HG02678 (cell line): ENCODE results near the gene C11orf21.

Experiments used
- ATAC-seq: cut with Tn5 transposase; IDR thresholded peaks from one replicate; pipeline ENCODE4 v1.9.1; 2021; ENCODE audit warnings: mild to moderate bottlenecking, moderate library complexity; ENCODE audit not compliant: unreplicated experiment

C11orf21 gene

DNA sequence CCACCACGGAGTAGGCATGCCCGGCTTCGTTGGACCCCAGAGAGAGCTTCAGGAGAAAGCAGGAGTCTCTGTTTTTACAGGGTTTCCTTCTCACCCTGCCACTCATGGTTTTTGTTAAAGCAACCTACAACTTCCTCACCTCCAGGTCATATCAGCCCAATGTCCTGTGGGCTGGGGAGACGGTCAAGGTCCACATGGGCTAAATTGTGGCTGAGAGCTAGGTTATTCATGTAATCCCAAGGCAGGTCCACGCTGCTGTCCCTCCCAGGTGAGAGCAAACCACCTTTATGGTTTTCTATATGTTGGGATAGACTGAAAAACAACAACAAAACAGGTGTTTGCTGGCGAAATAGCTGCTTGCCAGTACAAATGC is 19.6 kb upstream of the C11orf21 start:
- ATAC-seq, result no peak

DNA sequence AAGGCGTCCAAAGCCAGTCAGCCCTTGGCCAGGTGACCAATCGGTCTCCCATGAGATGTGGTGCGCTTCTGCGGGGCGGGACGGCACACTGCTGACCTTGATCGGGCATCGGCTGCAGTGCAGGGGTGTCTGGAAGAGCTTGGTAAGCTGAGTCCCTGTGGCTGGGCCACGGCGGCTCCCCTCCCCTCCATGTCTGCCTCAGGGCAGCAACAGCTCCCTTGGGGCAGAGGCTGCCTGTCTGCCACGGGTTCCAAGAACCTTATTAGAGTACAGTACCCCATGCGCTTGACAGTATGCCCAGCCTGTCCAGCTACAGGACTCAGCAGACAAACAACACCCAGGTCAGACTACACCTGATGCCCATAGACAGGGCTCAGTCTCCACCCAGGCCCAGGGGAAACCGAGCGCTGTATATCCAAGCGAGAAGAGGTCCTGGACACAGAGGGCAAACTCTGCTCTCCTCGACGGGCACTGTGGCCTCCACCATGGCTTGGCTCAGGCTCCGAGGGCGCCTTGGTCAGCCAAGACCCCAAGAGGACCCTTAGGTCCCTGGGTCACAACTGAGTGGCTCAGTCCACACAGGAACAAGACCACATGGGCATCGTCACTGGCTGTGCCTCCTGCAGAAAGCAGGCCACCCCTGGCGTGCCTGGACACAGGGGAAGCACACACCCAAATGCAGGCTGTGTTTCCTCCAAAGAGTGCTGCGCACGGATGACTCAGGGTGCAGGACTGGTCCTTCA is 19.0 kb upstream of the C11orf21 start:
- ATAC-seq, result no peak

DNA sequence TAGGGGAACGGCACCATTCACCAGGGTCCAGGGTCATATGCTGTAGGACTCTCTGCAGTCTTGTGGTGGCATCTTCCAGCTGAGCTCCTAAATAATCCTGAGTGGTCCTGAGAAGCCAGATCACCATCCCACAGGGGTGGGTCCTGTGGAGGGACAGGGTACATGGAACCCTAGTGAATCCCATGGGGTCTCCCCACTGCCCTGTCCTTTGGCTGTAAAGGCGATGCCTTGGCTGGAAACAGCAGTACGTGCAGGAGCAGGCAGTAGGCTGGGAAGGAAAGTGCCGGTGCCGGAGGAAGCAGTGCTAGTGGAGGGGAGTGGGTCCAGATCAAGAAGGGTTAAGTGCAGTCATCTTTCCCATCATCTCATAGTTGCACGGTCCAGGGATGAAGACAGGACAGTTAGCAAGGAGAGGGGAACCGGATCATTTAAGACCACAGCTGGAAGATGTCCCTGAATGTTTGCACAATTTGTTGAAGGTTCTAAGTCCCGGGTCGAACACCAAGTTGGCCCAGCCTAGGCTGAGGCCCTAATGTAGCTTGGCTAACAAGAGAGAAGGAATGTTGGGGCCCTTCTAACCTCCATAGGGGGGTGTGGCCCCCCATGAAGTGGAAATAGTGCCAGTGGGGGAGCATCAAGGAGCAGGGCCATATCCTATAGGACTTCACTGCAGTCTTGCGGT is 18.2 kb upstream of the C11orf21 start:
- no peak for ATAC-seq

DNA sequence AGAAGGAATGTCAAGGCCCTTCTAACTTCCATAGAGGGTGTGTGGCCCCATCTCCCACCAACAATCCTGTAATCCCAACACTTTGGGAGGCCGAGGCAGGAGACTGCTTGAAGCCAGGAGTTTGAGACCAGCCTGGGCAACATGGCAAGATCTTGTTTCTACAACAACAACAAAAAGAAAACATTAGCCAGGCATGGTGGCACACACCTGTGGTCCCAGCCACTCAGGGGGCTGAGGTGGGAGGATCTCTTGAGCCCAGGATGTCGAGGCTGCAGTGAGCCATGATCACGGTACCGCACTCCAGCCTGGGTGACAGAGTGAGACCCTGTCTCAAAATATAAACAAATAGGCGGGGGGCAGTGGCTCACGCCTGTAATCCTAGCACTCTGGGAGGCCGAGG is 17.0 kb upstream of the C11orf21 start:
- no peak for ATAC-seq

DNA sequence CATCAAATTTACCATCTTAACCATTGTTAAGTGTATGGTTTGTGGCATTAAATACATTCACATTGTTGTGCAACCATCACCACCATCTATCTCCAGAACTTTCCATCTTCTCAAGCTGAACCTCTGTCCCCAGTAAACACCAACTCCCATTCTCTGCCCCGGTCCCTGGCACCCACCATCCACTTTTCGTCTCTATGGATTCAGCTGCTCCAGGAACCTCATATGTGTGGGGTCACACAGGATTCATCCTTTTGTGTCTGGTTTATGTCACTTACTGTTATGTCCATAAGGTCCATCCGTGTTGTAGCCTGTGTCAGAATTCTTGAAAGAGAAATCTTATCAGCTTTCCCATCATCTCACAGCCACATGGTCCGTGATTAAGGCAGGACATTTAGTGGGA is 16.4 kb upstream of the C11orf21 start:
- ATAC-seq, result no peak

DNA sequence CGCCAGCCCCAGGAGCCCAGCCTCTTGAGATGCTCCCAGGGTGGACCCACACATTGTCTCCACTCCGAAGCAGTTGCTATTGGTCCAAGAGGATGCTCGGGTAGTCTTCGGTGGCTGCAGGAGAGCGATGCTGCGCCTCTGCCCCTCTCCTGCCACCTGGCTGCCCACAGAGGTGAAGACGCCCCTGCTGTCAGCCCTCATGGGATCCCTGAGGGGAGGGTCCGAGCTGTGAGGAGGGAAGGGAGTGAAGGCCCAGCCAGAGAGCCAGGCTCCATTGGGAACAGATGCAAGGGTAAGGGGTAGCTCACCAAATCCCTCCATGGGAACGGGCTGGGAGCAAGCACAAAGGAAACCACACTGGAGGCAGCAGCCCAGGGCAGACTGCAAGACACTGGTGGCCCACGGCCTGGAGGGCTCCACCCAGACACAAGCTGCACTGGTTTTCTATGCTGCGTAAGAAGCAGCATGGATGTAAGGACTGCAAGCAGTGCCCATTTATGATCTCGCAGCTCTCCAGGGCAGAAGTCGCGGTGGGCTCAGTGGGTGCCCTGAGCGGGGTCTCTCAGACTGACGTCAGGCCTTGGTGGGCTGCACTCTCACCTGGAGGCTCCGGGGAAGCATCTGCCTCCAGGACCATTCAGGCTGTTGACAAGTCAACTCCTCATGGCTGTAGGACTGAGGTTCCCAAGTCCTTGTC is 15.8 kb upstream of the C11orf21 start:
- ATAC-seq, result no peak

DNA sequence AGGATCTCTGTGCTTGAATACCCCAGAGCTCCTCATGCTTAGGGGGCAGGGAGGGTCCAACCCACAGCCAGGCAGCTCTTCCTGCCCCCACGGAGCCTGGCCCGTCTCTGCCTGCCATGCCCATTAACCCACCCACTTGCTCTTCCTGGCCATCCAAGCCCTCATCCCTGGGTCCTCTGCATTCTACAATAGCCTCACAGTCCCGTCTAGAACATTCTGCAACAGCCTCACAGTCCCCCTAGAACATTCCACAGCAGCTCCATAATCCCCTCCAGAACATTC is 15.2 kb upstream of the C11orf21 start:
- no peak for ATAC-seq

DNA sequence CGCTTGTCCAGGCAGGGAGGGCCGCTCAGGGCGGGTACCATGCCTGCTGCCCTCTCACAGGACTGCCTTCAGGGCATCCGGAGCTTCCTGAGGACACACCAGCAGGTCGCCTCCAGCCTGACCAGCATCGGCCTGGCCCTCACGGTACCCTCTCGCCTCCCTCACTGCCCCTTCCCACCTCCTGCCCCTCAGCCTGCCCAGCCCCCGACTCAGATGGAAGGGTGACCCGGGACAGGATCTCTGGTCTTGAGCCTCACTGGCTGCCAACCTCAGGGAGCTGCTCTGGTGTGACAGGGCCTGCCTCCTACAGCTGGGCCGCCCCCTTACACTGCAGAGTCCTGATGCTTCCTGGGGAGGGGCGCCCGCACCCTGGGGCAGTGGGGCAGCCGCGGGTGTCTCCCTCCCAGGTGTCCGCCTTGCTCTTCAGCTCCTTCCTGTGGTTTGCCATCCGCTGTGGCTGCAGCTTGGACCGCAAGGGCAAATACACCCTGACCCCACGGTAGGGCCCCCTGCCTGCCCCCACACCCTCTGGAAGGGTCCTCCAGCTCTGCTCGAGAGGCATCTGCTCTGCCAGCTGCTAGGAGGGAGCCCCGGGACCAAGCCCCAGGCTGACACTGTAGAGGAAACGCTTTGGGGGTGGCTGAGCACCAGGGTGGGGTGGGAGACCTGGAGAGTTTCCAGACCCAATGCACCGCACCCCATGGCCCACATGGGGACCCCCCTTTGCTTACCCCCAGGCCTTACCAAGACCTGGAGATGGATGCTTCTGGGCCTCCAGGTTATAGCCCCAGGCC is 14.6 kb upstream of the C11orf21 start:
- ATAC-seq, result no peak

DNA sequence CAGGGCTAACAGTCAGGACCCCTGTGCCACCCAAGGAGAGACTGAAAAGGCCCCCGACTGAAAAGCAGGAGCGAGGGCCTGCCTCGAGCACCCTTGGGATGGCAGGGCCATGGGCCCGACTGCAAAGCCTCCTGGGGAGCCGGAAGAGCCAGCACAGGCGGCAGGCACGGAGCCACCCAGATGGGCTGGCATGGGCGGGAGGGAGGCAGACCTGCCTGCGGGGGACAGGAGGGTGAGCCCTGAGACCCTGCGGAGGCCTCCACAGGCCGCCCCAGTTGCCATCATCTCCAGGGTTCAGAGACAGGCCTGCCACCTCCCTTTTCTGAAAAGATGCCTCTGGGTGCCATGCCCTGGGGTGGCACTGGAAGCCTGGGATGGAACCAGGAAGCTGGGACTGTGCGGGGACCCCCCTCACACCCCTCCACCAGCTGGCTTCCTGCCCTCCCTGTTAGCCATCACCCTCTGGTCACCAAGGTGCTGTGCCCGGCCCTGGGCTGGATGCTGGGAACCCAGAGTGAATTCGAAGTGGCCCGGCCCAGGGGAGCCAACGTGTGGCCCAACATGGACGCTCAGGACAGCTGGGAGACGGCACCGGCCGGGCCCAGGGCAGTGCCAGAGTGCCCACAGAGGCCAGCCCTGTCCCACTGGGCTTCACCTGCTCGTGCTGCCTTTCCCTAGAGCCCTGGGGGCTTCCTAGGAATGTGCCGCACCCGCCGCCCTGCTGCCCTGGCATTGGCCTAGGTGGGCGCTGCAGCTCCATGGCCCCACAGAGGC is 13.9 kb upstream of the C11orf21 start:
- ATAC-seq, result no peak

DNA sequence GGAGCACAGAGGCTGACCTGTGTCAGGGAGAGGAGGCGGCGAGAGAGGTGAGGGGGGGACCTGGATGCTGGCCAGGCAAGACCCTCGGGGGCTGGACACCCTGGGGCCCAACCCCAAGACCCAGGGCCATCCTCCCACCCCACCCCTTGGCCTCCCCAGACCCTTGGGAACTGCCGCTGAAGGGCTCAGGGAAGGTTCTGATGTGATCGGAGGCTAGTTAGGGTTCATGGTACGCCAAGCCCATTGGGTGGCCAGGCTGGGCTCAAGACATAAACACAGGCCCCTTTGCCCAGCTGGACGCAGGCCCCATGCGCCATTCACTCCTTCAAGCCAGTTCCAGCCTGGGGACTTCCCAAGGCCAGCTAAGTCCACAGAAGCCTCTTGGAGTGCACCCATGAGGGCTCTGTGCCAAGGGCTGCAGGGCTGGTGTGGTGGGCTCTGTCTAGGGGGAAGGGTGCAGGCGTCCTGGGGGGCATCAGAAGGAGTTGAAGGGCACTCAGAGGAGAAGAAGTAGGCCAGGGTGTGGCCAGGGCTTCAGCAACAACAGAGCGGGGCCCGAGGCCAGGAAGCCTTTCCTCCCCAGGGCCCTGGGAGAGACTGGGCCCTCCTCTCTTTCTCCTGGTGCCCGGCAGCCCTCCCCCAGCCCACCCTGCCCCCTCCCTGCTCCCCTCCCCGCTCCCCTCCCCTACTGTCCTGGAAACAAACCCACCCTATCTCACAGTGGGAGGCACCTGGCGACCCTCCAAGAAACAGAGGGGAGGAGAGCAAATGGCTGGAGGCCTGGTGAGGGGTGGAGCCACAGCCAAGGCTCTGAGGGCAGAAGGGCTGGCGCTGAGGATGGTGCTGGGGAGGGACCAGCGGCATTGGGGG is 13.0 kb upstream of the C11orf21 start:
- no peak for ATAC-seq

DNA sequence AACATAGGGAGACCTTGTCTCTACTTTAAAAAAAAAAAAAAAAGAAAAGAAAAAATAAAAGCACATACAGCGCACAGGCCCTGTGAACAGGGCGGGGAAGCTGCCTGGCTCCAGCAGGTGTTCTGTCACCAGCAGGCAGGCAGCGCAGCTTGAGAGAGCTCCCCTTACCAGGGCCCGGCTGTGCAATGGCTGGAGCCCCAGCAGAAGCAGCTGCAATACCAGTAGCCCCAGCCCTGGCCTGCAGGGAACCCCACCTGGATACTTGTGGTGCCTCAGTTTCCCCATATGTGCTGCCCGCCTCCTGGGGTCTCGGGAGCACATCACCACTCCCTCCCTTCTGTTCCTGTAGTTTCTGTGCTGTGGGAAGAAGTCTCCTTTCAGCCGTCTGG is 12.4 kb upstream of the C11orf21 start:
- ATAC-seq, result no peak

DNA sequence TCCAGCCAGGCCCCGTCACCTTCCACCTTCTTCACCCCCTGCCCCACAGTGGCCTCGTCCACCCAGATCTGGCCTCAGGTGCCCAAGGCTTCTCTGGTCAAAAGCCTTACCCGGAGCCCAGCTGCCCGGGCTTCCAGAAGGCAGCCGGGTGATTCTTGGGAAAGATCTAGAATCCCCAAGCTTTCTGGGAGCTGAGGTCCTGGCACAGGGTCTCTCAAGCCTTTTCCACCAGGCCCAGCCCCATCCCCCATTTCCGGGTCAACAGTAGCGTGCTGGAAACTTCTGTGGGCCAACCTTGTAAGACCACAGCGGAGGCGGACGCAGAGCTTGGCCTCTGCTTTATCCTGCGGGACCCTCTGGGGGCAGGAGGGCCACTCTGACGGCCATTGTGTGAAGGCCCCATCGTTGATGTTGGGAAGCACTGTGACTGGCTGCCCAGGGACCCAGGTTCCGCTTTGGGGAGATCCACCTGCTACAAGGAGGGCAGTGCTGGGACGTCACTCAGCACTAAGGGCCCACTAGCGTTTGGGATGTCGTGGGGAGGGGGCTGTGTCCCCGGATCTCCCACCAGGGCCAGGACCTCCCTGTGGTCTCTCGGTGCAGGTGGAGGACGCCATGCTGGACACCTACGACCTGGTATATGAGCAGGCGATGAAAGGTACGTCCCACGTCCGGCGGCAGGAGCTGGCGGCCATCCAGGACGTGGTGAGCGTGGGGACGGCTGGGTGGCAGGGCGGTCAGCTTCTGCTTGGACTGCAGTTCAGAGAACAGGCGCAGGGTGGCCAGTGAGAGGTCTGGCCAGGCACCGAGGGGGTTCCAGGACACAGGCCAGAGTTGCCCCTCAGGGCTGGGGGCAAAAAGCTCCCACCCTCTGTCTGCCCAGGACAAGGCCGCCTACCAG is 11.6 kb upstream of the C11orf21 start:
- no peak for ATAC-seq

DNA sequence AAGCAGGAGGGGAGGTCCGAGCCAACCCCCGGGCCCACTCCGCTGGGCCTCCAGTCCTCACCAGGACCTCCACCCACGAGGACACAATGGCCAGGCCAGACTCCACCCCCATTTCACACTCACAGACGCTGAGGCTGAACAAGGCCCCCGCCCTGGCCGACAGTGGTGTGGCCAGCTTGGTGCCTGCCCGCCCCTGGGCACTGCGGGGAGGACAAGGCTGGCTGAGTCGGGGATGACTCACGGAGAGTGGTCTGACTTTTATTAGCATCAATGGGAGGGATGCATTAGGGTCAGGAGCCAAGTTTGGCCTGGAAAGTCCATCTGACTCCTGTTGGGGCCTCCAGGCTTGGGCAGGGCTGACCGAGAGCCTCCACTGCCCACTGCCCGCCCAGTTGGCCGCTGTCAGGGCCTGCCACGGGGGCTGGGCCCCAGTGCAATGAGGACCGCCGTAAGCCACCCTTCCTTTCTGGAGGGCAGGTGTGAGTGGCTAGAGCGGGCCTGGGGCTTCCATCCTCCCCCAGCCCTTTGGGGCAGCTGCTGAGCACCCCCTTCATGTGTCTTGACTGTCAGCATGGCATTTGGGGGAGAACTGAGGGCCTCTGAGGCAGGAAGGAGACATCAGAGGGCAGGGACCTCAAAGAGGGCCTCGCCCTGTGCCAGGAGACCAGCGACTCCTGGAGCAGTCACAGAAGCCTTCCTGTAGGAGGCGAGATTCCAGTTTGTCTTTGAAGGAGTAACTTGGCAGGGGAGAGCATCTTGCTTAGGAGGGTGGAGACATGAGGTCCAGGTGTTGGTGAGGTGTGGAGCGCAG is 10.7 kb upstream of the C11orf21 start:
- ATAC-seq, result no peak

DNA sequence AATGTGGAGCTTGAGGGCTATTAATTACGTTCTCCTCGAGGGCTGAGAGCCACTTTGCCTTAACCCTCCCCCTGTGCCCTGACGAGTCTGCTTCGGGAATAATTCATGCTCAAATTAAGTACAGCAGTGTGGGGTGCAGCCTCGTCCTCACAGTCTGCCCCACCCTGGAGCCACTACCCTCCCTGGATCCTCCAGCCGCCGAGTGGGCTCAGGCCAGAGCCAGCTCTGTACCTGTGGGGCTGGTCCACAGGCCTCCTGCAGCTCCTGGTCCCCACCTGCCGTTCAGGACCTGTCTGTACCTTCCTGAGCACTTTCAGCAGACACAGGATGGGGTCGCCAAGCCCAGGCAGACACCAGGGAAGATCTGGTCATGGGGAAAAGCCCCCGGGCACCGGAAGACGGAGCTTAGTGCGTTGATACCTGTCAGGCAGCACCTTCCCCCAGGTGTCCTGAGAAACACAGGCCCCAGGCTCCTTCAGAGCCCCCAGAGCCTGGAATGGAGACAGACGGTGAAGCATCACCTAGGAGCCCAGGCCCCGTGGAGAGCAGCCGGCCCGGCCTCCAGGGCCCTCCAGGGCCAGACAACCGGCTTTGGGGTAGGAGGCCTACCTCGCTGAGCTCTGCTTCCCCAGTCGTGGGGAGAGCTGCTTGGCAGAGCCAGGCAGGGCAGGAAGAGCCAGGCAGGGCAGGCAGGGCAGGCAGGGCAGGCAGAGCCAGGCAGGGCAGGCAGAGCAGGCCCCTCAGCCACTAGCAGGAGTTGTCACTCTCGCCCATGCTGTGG is 9.8 kb upstream of the C11orf21 start:
- ATAC-seq, result no peak

DNA sequence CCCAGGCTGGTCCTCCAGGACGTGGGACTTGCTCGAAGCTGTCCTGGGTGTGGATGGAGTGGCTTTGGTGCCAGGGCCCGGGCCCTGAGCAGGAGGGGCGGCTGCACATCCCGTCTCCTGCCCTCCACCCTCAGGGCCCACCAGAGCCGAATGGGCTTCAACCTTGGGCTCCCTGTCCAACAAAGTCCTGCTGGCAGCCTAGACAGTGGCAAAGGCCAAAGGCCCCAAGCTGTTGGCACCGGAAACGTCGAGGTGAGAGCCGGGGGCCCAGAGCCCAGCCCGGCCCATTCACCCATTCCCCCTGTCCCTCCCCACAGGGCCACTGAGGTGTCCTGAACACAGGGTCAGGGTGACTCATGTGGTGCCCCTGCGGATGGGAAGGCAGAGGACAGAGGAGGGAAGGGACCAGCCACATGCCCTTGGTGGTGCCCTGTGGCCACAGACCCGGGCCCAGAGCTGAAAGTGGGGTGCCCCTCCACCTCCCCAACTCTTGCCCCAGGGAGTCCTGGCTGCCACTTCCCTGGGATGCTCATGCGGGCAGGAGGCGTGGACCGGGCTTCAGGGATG is 9.2 kb upstream of the C11orf21 start:
- no peak for ATAC-seq

DNA sequence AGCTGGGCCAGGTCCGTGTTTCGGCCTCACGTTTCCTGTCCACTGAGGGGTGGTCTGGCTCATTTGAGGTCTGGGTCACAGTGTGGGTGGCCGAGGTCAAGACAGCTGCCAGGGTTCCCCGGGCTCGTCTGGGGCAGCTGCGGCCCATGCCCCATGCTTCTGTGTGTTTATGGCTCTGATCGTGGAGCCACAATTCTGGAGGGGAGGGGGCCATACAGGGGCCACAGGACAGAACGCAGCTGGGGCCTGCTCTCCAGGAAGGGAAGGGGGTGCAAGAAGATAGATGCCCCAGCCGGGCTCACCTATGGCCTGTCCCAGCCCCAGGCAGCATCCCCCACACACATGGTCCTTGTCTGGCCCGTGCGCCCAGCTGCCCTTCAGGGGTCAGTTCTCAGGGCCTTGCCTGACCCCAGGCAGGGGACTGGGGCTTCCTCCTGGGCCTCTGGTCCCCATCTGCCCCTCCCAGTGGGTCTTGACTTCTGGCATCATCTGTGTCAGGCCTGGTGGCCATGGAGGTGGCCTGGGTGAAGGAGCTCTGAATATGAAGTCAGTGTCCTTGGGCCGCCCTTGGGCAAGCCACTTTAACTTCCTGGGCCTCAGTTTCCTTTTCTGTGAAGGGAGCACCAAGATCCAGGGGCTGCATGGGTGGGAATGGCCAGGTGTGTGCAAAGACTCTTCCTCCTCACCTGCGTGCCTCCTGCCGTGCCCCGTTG is 8.5 kb upstream of the C11orf21 start:
- no peak for ATAC-seq
